Erythroblast (primary cell): ENCODE measurements around the gene GRPEL1.

Source experiments
- GATA1 ChIP-seq: IDR thresholded peaks from 2 replicates; pipeline ENCODE4 v1.6.1; 2011; ENCODE audit warnings: low read depth, mild to moderate bottlenecking, control low read depth, low read length, moderate library complexity
- POLR2A ChIP-seq: IDR thresholded peaks from 2 replicates; pipeline ENCODE4 v1.6.1; 2011; ENCODE audit warnings: mild to moderate bottlenecking, low read length

DNA sequence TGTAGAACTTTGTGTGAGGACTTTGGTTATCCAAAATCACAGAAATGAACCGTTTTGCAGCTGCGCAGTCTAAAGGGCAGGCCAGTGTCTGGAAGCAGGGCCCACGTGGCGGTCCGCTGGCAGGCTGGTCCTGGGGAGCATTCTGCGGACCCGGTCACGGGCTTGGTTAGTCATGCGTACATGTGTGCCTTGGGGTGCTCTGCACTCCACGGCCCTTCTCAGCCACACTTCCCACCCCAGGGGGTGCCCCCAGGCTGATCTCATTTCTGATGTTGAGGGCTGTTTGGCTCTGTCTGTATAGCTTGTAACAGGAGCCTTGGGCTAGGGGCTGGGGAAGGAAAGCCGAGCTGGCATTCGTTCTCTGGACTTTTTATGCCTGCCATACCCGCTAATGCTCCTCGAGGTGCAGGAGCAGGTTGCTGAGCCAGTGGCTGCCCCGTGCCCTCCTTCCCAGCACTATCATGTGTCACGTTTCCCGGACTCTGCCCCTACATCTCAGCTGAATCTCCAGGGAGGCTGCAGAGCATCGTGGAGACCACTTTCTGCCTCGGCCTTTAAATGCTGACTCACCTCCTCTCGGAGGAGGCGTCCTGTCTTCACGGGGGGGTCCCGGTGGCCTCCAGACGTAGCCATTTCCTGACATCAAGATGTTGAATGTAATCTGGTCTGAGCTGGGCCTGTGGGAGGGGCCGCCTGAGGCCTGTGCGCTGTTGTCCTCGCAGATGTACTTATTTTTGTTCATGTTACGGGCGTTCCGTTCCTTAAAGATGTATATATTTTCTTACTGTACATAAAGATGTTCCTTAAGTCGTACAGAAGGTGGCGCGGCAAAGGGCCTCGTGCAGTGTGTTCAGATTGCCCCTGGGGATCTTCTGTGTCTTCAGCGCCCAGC is 36.1 kb downstream of the GRPEL1 start:
- TF ChIP-seq POLR2A (no peak), GATA1 (no peak)
